Non-pigmented ciliary epithelial cell (primary cell): ENCODE results near the gene CHCHD3.
A peak's percentile ranks its signal among the peaks of the same experiment; 100 is the strongest.

Experiments
- DNase-seq: peaks from one replicate; pipeline ENCODE4 v3.0.0-alpha.2; 2010; ENCODE audit warnings: low read depth

The CHCHD3 gene

DNA sequence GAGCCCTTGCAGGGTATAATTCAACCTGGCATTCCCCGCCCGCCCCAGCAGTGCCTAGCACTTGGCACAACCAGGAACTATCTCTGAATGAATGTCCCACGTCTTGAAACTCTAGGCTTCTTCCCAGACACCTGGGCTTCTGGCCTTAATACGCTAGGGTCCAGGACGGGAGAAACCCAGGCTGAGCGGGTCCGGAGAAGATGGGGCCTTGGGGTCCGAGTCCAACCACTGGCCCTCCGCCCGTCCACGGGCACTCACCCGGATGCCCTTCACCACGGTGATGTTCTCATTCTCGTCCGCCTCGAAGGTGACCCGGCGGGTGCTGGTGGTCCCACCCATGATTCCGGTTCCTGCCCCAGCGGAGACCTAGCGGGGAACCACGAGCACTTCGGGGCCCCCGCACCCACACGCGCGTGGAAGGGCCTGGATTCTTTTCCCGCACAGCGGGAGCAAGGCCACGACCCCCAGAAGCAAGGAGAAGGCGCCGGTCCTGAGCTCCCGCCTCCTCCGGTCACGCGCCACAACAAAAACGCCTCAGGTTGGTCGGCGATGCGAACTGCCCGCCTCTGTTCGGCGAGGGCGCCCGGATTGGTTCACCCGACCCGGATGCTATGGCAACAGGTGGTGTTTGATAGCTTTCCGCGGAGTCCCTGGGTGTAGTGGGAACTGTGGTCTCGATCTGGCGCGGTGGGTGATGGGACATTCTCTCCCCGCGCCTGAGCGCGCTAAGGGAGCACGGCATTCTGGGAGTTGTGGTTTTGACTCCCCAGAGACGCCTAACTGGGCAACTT lies at the start of gene CHCHD3:
CHCHD3 (minus strand) TSS at position 492 of the 791 bp plus-strand sequence; CDS start at position 339, 153 bp downstream.
- DNase-seq, result peak; percentile 94

DNA sequence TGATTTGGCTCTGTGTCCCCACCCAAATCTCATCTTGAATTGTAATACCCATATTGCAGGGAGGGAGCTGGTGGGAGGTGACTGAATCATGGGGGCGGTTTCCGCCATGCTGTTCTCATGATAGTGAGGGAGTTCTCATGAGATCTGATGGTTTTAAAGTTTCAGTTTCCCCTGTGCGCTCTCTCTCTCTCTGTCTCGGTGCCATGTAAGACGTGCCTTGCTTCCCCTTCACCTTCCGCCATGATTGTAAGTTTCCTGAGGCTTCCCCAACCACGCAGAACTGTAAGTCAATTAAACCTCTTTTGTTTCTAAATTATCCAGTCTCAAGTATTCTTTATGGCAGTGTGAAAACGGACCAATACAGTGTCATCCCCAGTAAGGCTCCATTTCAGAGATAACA lies 48.3 kb upstream of the CHCHD3 start:
- DNase-seq, result no peak

DNA sequence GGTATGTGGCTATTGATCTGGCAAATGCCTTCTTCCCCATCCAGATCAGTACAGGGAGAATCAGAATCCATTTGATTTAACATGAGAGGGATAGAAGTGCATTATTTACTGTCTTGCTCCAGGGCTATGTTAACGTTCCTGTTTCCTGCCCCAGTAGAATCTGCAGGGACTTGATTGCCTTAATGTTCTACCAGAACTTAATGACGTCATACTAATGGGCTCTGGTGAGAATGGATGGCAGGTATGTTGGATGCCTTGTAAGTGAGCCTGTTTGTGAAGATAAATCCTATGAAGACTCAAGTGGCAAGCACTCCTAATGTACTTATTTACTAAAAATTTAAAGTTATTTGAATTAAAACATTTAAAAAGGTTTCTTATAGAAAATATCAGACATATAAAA lies 44.5 kb upstream of the CHCHD3 start:
- DNase-seq, result no peak

DNA sequence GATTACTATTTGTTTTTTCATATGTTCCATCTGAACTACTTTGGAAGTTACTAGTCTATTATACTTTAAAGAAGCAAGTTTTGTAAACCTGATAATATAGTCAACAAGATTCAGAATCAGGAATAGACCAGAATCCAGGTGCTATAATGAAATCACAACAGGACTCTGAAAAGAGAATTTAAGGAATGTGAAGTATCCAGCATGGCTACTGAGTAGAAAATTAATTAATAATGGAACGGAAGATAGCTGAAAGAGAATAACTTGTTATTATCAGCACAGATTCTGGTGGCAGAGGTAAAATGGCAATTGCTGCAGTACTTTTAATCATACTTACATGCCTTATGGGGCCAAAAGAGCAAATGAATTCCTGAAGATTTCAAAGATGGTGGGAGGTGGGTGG lies 43.1 kb upstream of the CHCHD3 start:
- no peak for DNase-seq

DNA sequence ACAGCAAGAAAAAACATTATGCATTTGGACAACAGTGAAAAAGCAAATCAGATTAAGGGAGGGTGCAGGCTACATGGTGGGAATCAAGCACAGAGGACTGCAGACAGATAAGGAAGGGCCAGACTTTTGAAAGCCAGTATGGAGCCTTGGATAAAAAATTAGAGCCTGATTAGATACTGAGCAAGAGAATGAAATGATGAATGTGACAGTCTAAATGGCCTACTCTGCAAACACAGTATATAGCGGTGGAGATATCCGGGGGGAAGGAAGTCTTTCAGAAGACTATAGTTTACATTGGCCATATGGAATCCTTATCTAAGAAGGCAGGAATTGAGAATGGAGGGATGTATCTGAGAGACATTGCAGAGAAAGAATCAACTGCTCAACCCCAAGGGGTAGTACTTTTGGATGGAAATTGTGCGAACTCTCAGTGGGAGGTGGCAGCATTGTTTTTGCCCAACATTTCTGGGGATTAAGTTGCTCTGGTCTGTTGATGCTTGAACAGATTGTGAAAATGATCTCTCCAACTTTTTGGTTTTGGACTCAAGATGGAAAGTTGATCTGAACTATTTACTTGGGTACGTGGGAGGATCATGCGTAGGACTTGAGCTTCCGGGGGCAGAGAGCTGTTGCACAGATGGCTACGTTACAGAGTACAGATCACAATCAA lies 39.4 kb upstream of the CHCHD3 start:
- no peak for DNase-seq

DNA sequence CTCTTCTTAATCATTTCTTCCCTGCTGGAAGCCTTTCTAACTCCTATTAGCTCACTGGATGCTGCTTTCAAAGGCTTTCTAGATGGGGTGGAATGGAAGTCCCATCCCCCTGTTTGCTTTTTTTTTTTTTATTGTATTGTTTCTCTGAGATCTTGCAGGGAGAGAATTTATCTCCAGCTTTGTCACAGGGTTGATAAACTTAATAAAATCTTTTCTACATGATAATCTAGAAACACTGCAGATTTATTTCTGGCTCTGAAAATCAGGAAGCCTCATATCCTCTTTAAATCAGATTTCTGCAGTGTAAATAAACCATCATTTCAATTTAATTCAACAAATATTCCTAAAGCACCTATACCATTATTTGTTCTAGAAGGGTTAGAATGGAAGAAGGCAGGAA lies 37.2 kb upstream of the CHCHD3 start:
- DNase-seq, result no peak

DNA sequence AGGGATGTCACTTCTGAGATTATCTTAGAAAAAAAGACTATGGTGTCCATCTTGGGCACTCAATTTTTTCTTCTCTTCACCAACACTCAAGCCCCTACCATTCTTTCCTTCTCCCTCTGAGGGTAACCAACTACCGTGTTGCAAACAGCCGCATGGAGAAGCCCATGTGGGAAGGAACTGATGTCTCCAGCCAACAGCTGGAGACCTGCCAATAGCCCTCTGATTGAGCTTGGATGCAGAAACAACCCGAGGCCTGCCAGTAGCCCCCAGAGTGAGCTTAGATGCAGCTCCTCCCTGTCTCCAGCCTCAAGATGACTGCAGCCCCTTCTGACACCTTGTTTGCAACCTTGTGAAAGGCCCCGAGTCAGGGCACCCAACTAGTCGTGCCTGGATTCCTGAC lies 36.4 kb upstream of the CHCHD3 start:
- DNase-seq, result no peak

DNA sequence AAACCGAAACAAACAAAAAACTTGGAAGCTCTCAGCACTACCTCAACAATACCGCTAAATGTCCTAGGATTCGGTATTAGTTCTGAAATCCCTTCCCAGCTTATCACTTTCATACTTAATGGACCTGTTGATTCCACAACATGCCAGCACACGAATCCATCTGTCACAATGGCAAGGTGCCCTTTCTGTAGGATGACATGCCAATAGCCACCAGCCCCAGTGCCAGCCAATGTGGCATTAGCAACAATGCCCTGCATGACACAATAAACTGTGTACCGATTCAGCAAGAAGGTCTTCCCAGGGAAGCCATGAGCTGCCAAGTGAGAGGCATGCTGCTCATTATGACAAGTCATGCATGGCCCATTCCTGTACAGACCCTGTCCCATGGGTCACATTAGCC lies 35.6 kb upstream of the CHCHD3 start:
- no peak for DNase-seq

DNA sequence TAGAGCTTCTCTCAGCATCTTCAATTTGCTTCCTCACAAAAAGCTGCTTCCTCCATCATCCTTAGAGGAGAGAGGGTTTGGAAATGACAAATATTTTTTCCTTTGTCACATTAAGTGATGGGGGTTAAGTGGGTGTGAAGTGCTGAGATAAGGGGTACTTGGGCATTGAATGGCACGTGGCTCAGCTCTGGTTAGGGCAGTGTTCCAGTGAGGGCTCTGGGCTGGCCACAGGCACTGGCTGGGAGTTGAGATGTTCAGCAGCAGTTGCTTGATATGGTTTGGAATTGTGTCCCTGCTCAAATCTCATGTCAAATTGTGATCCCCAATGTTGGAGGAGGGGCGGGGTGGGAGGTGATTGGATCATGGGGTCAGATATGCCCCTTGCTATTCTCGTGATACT lies 33.7 kb upstream of the CHCHD3 start:
- no peak for DNase-seq

DNA sequence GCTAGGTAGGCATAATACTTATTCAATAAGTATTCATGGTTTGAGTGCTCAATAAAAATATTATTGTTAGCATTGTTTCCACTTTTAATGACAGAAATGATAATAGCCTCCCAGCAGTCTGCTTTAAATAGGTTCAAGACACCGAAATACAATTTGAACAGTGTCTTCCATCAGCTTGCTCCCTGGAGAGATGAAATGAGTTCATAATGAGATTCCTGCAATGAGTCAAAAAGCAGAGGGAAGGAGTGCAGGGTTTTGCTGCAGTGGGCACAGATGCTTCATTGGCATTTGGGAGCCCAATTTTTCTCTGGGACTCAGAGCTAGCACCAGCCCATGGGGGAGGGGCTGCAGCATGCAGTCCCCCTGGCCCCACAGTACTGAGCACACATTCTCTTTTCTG lies 32.6 kb upstream of the CHCHD3 start:
- no peak for DNase-seq

DNA sequence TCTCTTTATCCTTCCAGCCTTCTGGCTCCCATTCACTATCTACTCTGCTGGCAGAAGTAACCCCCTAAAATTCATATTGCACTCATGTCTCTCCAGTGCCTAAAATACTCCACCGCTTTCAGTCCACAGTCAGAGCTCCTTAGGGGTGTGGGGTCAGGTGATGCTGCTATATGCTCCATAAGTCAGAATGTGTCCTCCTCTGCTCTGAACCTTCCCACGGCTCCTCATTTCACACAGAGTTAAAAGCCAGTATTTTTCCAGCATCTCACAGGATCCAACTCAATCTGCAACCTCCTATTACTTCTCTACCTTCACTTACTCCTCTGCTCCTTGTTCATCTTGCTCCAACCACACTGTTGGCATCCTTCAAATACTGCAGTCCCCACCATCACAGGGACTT lies 31.1 kb upstream of the CHCHD3 start:
- no peak for DNase-seq

DNA sequence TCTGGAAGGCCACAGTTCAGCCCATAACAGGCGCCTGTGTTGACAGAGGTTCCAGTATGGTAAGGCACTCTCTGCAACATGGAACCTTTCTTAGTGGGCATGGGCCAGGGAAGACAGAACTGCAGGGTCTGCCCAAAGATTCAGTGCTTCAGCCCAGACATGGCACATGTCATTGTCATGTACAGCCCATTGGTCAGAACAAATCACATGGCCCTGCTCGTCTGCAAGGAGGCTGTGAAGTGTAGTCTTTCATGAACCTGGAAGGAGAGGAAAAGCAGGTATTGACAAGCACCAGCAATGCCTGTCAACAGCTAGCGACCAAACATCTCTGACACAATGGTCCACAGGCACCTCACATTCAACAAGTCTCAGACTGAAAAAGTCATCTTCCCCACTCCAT lies 30.4 kb upstream of the CHCHD3 start:
- no peak for DNase-seq

DNA sequence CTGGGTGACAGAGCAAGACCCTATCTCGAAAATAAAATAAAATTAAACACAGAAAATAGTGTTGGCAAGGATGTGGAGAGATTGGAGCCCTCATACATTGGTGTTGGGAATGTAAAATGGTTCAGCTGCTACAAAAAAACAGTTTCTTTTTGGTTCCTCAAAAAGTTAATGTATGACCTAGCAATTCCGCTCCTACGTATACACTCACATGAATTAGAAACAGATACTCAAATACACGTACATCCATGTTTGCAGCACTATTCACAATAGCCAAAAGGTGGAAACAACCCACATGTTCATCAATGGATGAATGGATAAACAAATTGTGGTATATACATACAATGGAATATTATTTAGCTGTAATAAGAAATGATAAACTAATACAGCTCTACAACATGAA lies 28.4 kb upstream of the CHCHD3 start:
- DNase-seq, result no peak

DNA sequence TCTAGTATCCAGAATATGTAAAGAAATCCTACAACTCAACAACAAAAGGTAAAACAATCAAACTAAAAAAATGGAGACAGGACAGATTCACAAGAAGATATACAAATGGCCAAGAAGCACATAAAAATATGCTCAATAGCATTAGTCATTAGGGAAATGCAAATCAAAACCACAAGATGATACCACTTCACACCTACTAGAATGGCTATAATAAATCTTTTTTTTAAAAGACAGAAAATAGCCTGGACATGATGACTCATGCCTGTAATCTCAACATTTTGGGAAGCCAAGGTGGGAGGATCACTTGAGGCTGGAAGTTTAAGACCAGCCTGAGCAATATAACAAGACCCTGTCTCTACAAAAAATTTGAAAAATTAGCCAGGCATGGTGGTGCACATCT lies 27.9 kb upstream of the CHCHD3 start:
- DNase-seq, result no peak

DNA sequence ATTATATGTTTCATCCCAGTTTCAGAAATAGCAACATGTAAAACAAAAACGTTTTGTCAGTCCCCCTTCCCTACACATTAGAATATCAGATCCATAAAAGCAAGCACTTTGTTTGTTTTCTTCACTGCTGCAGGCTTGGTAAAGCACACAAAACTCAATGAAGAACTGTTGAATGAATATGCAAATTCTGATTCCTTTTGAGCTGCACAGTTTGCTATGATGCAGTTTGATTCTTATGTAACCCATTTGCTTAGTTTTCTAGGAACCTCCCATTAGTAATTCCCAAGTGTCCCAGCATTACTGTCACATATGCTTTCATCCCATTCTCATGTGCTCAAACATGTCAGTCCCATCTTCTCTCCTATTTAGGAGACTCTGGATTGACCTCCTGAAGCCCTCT lies 26.1 kb upstream of the CHCHD3 start:
- DNase-seq, result no peak

DNA sequence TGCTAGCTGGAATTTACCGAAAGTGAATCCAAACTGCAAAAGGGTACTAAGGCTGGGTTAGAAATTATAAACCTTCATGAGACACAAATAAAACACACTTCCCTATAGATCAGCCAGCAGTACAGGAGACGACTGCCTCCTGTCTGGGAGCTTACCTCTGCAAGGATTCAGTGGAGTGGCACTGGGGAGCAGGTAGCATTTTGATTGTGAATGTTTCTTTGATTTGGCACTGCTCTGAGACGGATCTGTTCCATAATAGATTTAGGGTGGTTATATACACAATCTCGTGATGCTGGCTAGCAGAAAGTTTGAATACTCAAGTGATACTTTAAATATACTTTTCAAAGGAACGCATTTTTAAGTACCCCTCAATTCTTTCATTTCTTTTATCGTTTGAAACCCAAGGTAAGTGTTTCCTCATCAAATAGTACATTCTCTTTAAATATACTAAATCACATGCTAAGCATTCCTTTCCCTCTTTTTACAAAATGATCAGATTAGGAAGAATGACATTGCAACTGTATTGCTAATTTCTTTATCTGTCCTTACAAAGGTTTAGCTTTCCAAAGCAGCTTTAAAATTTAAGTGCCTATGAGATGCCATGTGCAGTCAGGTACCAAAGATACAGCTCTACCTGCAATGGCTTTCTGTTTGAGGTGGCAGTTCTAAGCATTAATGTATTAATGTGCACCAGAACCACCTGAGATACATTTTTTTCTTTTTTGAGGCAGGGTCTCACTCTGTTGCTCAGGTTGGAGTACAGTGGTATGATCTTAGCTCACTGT lies 20.6 kb upstream of the CHCHD3 start:
- no peak for DNase-seq

DNA sequence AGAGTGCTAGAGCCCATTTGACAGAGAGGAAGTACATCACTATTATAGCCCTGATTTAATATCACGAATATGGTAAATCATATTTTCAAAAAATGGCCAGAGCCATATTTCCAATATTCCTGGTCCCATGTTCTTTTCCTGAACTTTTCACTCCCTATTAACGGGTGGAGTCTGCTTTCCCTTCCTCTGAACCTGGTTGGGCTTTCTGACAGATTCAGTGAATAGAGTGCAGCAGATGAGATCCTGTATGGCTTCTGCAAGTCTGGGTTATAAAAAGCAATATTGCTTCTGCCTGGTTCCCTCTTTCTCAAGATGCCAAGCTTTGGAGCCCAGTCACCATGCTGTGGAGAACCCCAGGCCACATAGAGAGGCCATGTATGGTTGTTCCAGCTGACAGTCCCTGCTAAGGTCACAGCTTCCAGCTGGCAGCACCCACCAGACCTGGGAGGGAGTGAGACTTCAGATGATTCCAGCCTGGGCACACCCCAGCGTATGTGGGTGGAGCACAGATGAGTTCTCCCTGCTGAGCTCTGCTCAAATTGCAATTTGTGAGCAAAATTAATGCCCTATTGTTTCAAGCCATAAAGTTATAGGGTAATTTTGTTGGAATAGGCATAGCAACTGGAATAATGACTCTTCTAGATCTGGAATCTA lies 17.9 kb upstream of the CHCHD3 start:
- DNase-seq, result no peak

DNA sequence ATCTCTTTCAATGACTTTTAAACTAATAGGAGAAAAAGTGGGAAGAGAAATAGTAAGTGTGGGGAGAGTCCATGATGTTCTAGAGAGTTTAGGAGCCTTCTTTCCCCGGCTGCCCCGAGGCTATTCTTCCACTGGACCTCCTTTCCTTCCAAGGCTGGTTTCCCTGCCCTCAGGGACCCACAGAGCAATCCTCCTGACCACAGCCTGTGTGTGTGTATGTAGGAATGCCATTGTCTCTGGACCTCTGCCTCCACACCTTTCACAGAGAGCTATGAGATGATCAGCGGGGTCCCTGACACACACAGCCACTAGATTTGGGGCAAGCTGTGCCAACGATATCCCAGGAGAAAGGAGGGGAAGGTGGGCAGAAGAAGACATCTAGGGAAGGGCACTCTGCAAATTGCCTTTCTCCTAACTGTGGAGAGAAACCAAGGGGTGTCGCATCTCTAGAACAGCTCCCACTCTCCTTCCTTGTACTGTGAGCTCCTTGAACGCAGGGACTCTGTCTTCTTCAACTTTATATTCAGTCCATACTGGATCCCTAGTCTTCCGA lies 13.3 kb upstream of the CHCHD3 start:
- DNase-seq, result no peak

DNA sequence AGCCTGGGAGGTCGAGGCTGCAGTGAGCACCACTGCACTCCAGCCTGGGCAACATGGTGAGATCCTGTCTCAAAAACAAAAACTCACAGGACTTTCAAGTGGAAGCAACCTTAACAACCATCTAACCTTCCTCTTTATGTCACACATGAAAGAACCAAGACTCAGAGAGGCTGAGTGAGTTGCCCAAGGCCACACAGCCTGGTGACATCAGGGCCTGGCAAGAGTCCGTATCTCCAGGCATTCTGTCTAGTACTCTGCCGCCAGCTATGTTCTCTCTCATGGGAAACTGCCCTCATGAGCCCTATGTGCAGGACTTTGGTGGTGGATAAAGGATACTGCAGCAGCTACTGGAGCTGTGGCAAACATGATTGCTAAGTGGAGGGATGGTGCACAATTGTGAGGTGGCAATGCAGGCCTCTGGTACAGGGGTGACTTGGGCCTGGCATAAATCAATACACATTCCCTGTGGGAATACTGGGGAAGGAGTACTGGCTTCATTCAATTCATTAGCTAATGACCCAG lies 10.1 kb upstream of the CHCHD3 start:
- DNase-seq, result no peak

DNA sequence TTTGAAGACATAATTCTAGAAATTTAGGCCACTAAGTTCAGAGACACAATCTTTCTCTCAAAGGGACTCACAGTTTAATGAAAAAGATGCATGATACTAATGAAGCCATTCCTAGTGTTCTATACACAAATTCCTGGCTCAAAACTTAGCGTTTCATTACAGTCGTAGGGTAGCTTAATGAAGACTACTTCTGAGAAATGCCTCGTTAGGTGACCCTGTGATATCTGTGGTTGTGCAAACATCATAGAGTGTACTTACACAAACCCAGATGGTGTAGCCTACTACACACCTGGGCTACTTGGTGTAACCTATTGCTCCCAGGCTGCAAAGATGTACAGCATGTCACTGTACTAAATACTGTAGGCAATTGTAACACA lies 488 bp upstream of the CHCHD3 start:
- no peak for DNase-seq

DNA sequence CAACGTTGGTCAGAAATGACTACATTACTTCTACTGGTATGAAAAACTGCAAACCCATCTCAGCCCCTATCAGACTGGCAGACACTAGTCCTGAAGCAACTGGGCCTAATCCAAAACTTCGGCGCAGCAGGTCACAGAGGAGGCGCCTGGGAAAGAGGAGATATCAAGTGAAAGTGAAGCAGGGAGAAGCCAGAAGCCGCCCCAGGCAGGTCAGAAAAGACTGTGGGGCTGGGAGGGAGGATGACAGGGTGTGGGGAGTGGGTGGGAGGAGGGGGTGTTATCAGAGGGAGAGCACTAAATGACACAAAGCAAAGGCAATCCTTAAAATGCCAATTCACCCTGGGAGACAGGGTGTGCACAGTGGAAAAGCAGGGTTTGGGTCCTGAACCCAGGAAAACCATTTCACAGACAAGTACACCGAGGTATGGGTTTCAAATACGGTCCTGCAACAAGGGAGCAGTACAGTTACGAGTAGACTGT lies 731 bp downstream of the CHCHD3 start:
- no peak for DNase-seq

DNA sequence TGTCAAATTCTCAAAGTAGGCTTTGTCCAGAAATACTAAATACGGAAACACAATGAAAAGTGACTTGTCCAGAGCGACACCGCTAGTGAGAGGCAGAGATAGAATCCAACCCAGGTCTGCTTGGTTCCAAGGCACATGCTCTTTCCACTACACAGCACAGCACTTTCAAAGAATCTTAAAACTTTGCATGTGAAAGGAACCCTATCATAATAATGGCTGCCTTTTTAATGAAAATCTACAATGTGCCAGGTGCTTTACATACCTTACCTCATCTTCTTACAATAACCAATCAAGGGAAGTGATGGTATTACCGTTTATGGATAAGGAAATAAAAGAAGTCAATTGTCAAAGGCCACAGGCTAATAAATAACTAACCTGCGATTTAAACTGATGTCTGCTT lies 2.6 kb downstream of the CHCHD3 start:
- DNase-seq, result no peak
